ENCODE measurements around the gene NQO2. TPM values are rescaled to one million over a fixed set of nuclear protein-coding genes. Genes with fewer than 3 reads are reported as not detected.
"Not testable (repeated sequence)": the region's sequence is repeated elsewhere in the genome, so short reads cannot be mapped to it uniquely, and the experiment has no call there.

NQO2 gene
- total and polyA plus RNA-seq, 11 donors: 37.0 to 85.4 (median 62.8) TPM

- Histone ChIP-seq H3K4me1 (peaks cover 0 to 41% (median 23%) of the 10 kb centered on the region in 12 donors), H3K36me3 (peaks cover 0 to 33% (median 27%) of the 10 kb centered on the region in 9 donors), H3K4me3 (no peak overlapping the region), H3K27ac (peak overlapping the region in 6 of 12 donors; percentile 2 to 90 (median 34)), H3K9me3 (no peaks in the 10 kb centered on the region), H3K27me3 (no peaks in the 10 kb centered on the region)
- TF ChIP-seq POLR2A (IDR thresholded peaks at IDR 0.05): no peak
- peak; percentile 27 to 63 (median 48) for TF ChIP-seq CTCF (IDR thresholded peaks at IDR 0.05)
- no peak for DNase-seq
- WGBS, 4 donors: 46 to 56% (median 47%) methylated on average over 2 of the region's 2 CpGs
- peak in 1 of 4 donors; percentile 2 for ATAC-seq
- intact Hi-C loops (cut with DNase I): loop anchor here in 1 of 10 donors (1.0 kb wide), 1 partner anchor 21 kb away; no protein-coding TSS in a partner anchor
Observed at GRCh38 chr6:3001773-3002293, 2.1 kb downstream of the NQO2 start.

GRCh38 chr6:3003226-3003625 is 3.5 kb downstream of the NQO2 start:
- DNase-seq; H3K27me3 ChIP-seq; H3K27ac ChIP-seq; H3K4me3 ChIP-seq; intact Hi-C loops (cut with DNase I); H3K9me3 ChIP-seq; ATAC-seq: not testable (repeated sequence)
- Histone ChIP-seq H3K36me3 (peaks cover 0 to 47% (median 40%) of the 10 kb centered on the region in 9 donors), H3K4me1 (peaks cover 0 to 41% (median 23%) of the 10 kb centered on the region in 12 donors)
- 67 to 87% (median 74%) methylated on average over 2 to 4 of the region's 5 CpGs for WGBS, 4 donors

- H3K27ac ChIP-seq: no peak overlapping the region
Observed at GRCh38 chr6:3005077-3005476, 5.4 kb downstream of the NQO2 start.

GRCh38 chr6:3005874-3006273 is 6.2 kb downstream of the NQO2 start:
- TF ChIP-seq CTCF (IDR thresholded peaks at IDR 0.05) (no peak), POLR2A (IDR thresholded peaks at IDR 0.05) (no peak)
- Histone ChIP-seq H3K27me3 (no peaks in the 10 kb centered on the region), H3K36me3 (peaks cover 0 to 74% (median 66%) of the 10 kb centered on the region in 9 donors), H3K27ac (no peak overlapping the region), H3K4me1 (peaks cover 0 to 21% (median 9%) of the 10 kb centered on the region in 12 donors), H3K9me3 (peaks cover 0 to 10% (median under 1%) of the 10 kb centered on the region in 12 donors), H3K4me3 (no peak overlapping the region)
- intact Hi-C loops (cut with DNase I): no loop called here
- WGBS, 4 donors: 91 to 98% (median 95%) methylated on average over 7 to 9 of the region's 9 CpGs
- DNase-seq (no peak), ATAC-seq (no peak)

More at GRCh38 chr6:3005077-3005476, 5.4 kb downstream of the NQO2 start:
- peaks cover 0 to 3% (median 0%) of the 10 kb centered on the region in 12 donors for H3K9me3 ChIP-seq
- DNase-seq (no peak), ATAC-seq (no peak)
- H3K4me3 ChIP-seq: no peak overlapping the region
- 94 to 96% (median 96%) methylated on average over 9 of the region's 9 CpGs for WGBS, 4 donors
- peaks cover 0 to 66% (median 58%) of the 10 kb centered on the region in 9 donors for H3K36me3 ChIP-seq
- TF ChIP-seq CTCF (IDR thresholded peaks at IDR 0.05): no peak
- no peak for TF ChIP-seq POLR2A (IDR thresholded peaks at IDR 0.05)
- intact Hi-C loops (cut with DNase I): no loop called here
- H3K27me3 ChIP-seq: no peaks in the 10 kb centered on the region
- peaks cover 0 to 29% (median 14%) of the 10 kb centered on the region in 12 donors for H3K4me1 ChIP-seq

All from heart left ventricle (tissue), 16 donors.